Erythroblast (primary cell): Measurements from ENCODE around the gene SIK3.

Source experiments
- GATA1 ChIP-seq: IDR thresholded peaks from 2 replicates; pipeline ENCODE4 v1.6.1; 2011; ENCODE audit warnings: low read depth, mild to moderate bottlenecking, control low read depth, low read length, moderate library complexity
- POLR2A ChIP-seq: IDR thresholded peaks from 2 replicates; pipeline ENCODE4 v1.6.1; 2011; ENCODE audit warnings: mild to moderate bottlenecking, low read length

- TF ChIP-seq POLR2A: no peak
- TF ChIP-seq GATA1: no peak
Observed at GRCh38 chr11:116832350-116833290, 265.6 kb downstream of the SIK3 start.
